HepG2 (cell line): Measurements from ENCODE around the gene AXIN2. TPM values are rescaled to one million over a fixed set of nuclear protein-coding genes. Genes with fewer than 3 reads are reported as not detected.

Experiments used
- ATAC-seq: fragments of 200-7000 bp; cut with Tn5 transposase; 3 replicates; pipeline ENCODE4 v1.9.1; 2020; ENCODE audit warnings: mild to moderate bottlenecking, moderate library complexity
- BruUV-seq: library from RNA; stranded (reverse); fragments of 400-500 nt; replicated peaks from 2 replicates; lab custom pipeline; 2021; lab: Mats Ljungman, UMichigan
- CTCF ChIA-PET: fragments of 300-600 bp; formaldehyde crosslinking; extraction: SDS; loops from one replicate; lab custom pipeline; 2021; ENCODE audit warnings: low total read pairs, inconsistent platforms, low intra/inter-chr PET ratio; lab: Yijun Ruan, JAX
- POLR2A ChIA-PET: fragments of 350-600 bp; sonication (Branson Sonifier 250); formaldehyde crosslinking; loops from one replicate; lab custom pipeline; 2020; ENCODE audit warnings: antibody characterized with exemption, inconsistent platforms; lab: Yijun Ruan, JAX
- DNase-seq: peaks from one replicate; pipeline ENCODE4 v3.0.0-alpha.2; 2015; ENCODE audit warnings: low spot score
- FAIRE-seq: peaks from 3 replicates; lab custom pipeline; 2011; peaks lifted over from hg19 to GRCh38; lab: Jason Lieb, UNC
- H2AFZ ChIP-seq: one replicate; pipeline ENCODE4 v1.6.1; 2011; ENCODE audit warnings: low read length, inconsistent platforms
- H3K27ac ChIP-seq: fragments of 300-600 bp; 3 replicates; pipeline ENCODE4 v1.8.0; 2011; ENCODE audit warnings: mixed run types, mild to moderate bottlenecking, mixed read lengths, low read length, inconsistent platforms; ENCODE audit not compliant: insufficient read depth; ENCODE audit errors: extremely low read length
- H3K27me3 ChIP-seq, 2 experiments: fragments of 200-600 bp in 1 of 2; 2 replicates in 1 of 2; 3 replicates in 1 of 2; pipeline versions ENCODE4 v1.6.0 to v1.8.0; 2011; ENCODE audit warnings: low read length in 2 of 2, mild to moderate bottlenecking in 2 of 2, moderate library complexity in 2 of 2, inconsistent platforms in 1 of 2; ENCODE audit not compliant: insufficient read depth in 2 of 2, control insufficient read depth in 1 of 2
- H3K36me3 ChIP-seq, 2 experiments: fragments of 200-600 bp in 1 of 2; replicated peaks in 1 of 2; 2 replicates in 1 of 2; 3 replicates in 1 of 2; pipeline versions ENCODE4 v1.5.1 to v1.8.0; 2011; ENCODE audit warnings: low read length in 2 of 2, inconsistent platforms in 1 of 2; ENCODE audit not compliant: insufficient read depth in 2 of 2, control insufficient read depth in 1 of 2
- H3K4me1 ChIP-seq: 2 replicates; pipeline ENCODE4 v1.5.1; 2012; ENCODE audit warnings: low read length, inconsistent platforms; ENCODE audit not compliant: insufficient read depth
- H3K4me2 ChIP-seq: 2 replicates; pipeline ENCODE4 v1.6.0; 2011; ENCODE audit warnings: low read depth, low read length, inconsistent platforms
- H3K4me3 ChIP-seq, 3 experiments: fragments of 200-600 bp in 1 of 3; sonication (generic), shearing (Covaris generic) in 1 of 3; replicated peaks in 1 of 3; 2 replicates each; pipeline ENCODE4 v1.5.1; 2011 to 2016; ENCODE audit warnings: low read length in 3 of 3, inconsistent platforms in 2 of 3, low read depth in 2 of 3, mild to moderate bottlenecking in 2 of 3, control low read depth in 1 of 3, mixed read lengths in 1 of 3; ENCODE audit not compliant: insufficient read depth in 1 of 3
- H3K79me2 ChIP-seq: one replicate; pipeline ENCODE4 v1.6.1; 2011; ENCODE audit warnings: low read length, inconsistent platforms; ENCODE audit not compliant: insufficient read depth
- H3K9ac ChIP-seq: 2 replicates; pipeline ENCODE4 v1.6.0; 2011; ENCODE audit warnings: mild to moderate bottlenecking, low read depth, low read length, inconsistent platforms; ENCODE audit not compliant: insufficient read depth
- H3K9me3 ChIP-seq: 2 replicates; pipeline ENCODE4 v1.5.1; 2012; ENCODE audit warnings: mild to moderate bottlenecking, low read length
- H4K20me1 ChIP-seq: 2 replicates; pipeline ENCODE4 v1.6.0; 2011; ENCODE audit warnings: inconsistent platforms, mild to moderate bottlenecking, low read length, moderate library complexity; ENCODE audit not compliant: insufficient read depth
- CREM ChIP-seq, 2 experiments: sonication (generic) in 1 of 2; formaldehyde crosslinking in 1 of 2; IDR thresholded peaks; 2 replicates each; pipeline versions ENCODE4 v1.4.0 to v1.6.1; 2016 to 2020; ENCODE audit warnings: antibody characterized with exemption in 1 of 2, mild to moderate bottlenecking in 1 of 2, missing genetic modification reagents in 1 of 2
- GATAD1 ChIP-seq: IDR thresholded peaks from 2 replicates; pipeline ENCODE4 v1.6.1; 2016; ENCODE audit warnings: missing genetic modification reagents, missing compliant biosample characterization
- MTF2 ChIP-seq: sonication (generic); formaldehyde crosslinking; IDR thresholded peaks from 2 replicates; pipeline ENCODE4 v1.5.0; 2020; ENCODE audit warnings: missing genetic modification reagents, borderline replicate concordance
- NFE2L2 ChIP-seq: fragments of 150-350 bp; IDR thresholded peaks from 2 replicates; pipeline ENCODE4 v1.6.1; 2014; ENCODE audit warnings: low read length
- NONO ChIP-seq, 2 experiments: fragments of 450-650 bp in 1 of 2; sonication (generic) in 1 of 2; formaldehyde crosslinking in 1 of 2; IDR thresholded peaks in 1 of 2; conservative IDR thresholded peaks in 1 of 2; 2 replicates each; pipeline versions ENCODE4 v1.6.1 to v1.8.0; 2017 to 2022; ENCODE audit warnings: mild to moderate bottlenecking in 1 of 2, missing genetic modification reagents in 1 of 2, moderate library complexity in 1 of 2
- POLR2AphosphoS2 ChIP-seq: IDR thresholded peaks from 2 replicates; pipeline ENCODE4 v1.6.1; 2011; ENCODE audit warnings: low read depth, low read length, improper control_type of control experiment
- RBAK ChIP-seq: sonication (generic); formaldehyde crosslinking; IDR thresholded peaks from 2 replicates; pipeline ENCODE4 v1.5.1; 2020; ENCODE audit warnings: mild to moderate bottlenecking, missing genetic modification reagents
- TAF1 ChIP-seq: sonication (generic); formaldehyde crosslinking; IDR thresholded peaks from 2 replicates; pipeline ENCODE4 v1.4.0; 2020; ENCODE audit warnings: missing genetic modification reagents
- YEATS4 ChIP-seq: sonication (generic); formaldehyde crosslinking; IDR thresholded peaks from 2 replicates; pipeline ENCODE4 v1.4.0; 2020; ENCODE audit warnings: missing genetic modification reagents, borderline replicate concordance
- ZNF17 ChIP-seq: sonication (generic); formaldehyde crosslinking; IDR thresholded peaks from 2 replicates; pipeline ENCODE4 v1.5.0; 2020; ENCODE audit warnings: mild to moderate bottlenecking, missing genetic modification reagents
- ZNF235 ChIP-seq: sonication (generic); formaldehyde crosslinking; IDR thresholded peaks from 2 replicates; pipeline ENCODE4 v1.8.1; 2023; ENCODE audit warnings: mild to moderate bottlenecking, missing genetic modification reagents, borderline replicate concordance
- ZSCAN21 ChIP-seq: sonication (generic); formaldehyde crosslinking; IDR thresholded peaks from 2 replicates; pipeline ENCODE4 v1.8.0; 2022; ENCODE audit warnings: mild to moderate bottlenecking, missing genetic modification reagents, moderate library complexity, borderline replicate concordance
- ZSCAN25 ChIP-seq: sonication (generic); formaldehyde crosslinking; IDR thresholded peaks from 2 replicates; pipeline ENCODE4 v1.8.0; 2022; ENCODE audit warnings: mild to moderate bottlenecking, missing genetic modification reagents
- WGBS: methylation state at CpG from one replicate; pipeline ENCODE4 v1.1.6; 2017; ENCODE audit warnings: low lambda C conversion rate; 5-methylcytosine and 5-hydroxymethylcytosine counted together
- in situ Hi-C: cut with HindIII; loops from 2 replicates; pipeline ENCODE4 v1.10.0; 2017; ENCODE audit warnings: low pct_unique_long_range_greater_than_20kb; ENCODE audit not compliant: extremely low pct_ligation_motif_present
- intact Hi-C: fragments of 100-400 bp; cut with micrococcal nuclease; formaldehyde crosslinking; loops from one replicate; pipeline ENCODE4 v1.10.0; 2022; ENCODE audit not compliant: unreplicated experiment
- polyA plus RNA-seq, 8 experiments: library from polyadenylated mRNA; depleted of rRNA in 3 of 8; stranded (reverse) in 7 of 8; unstranded in 1 of 8; fragments of >200 nt; fragmentation: Illumina TruSeq in 4 of 8; extraction: Trizol in 4 of 8; gene quantifications; 2 replicates each; pipeline versions ENCODE4 v1.2.1 to v1.2.3, GENCODE V29; 2011 to 2016; ENCODE audit warnings: low read depth in 4 of 8, missing spikeins in 1 of 8, mixed read lengths in 1 of 8; ENCODE audit not compliant: insufficient read depth in 1 of 8
- total RNA-seq, 5 experiments: library from RNA; depleted of rRNA; stranded (reverse); fragments of >200 nt; fragmentation: Illumina TruSeq; extraction: Trizol; gene quantifications; 2 replicates each; pipeline ENCODE4 v1.2.3, GENCODE V29; 2016; ENCODE audit warnings: low read depth in 1 of 5
- TF ChIP-seq, protein P1 (sequence below): sonication (generic); formaldehyde crosslinking; conservative IDR thresholded peaks from 2 replicates; pipeline ENCODE4 v1.8.0; 2022; ENCODE audit warnings: low read depth, missing genetic modification reagents
- TF ChIP-seq, protein P2 (sequence below): IDR thresholded peaks from 2 replicates; pipeline ENCODE4 v1.6.1; 2016; ENCODE audit warnings: low read depth, control low read depth
- TF ChIP-seq, protein P3 (sequence below): sonication (generic); formaldehyde crosslinking; conservative IDR thresholded peaks from 2 replicates; pipeline ENCODE4 v1.5.0; 2020; ENCODE audit warnings: missing genetic modification reagents

AXIN2 gene
- total and polyA plus RNA-seq, 2 of the 13 experiments (the other 11 are each of a cell fraction or from before 2014, with no cell fraction given): 58.6 to 63.4 TPM

DNA sequence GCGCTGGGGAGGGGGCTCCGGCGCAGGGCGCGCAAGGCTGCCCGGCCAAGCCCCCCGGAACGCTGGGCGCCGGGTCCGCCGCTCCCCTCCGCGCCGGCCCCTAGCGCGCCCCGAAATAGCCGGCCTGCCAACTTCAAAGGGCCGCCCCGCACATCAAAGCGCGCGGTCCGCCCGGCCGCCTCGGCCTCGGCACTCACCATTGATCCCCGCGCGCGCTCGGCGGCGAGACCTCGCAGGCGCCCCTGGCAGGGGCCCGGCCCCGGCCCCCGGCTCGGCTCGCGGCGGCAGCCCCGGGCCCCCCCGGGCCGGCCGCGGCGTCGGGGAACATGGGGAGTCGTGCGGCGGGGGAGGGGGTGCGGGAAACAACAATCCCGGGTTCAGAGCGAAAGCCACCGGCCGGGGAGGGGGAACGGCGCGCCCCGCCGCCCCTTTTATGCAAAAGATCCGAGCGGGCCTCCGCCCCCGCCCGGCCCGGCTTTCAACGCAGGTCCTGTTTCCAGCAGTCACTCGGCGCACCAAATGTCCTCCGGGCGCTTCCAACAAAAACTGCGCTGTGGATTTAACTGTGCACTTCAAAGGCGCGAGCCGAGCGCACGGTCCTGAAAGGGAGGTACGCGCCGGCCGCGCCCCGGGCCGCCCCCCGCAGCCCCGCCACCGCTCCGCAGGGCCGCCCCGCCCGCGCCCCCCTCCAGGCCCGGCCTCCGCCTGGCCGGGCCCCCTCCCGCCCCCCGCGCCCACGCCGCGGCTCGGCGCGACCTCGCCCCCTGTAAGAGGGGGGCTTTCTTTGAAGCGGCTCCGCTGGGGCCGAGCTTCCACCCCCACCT, 608 bp downstream of the AXIN2 start:
- no peak overlapping the region; the same call in 1 of the 2 replicates for H3K9ac ChIP-seq
- H3K4me1 ChIP-seq: peaks cover 42% of the 10 kb centered on the region
- H3K36me3 ChIP-seq: peaks cover 11% of the 10 kb centered on the region in 2 experiments
- peak; percentile 96 for DNase-seq
- TSS peak; percentile 83 for BruUV-seq
- ChIA-PET CTCF (no interaction called here), POLR2A (interaction anchor here (0.9 to 2.1 kb wide), 4 partner anchors 27 to 190 kb away, joined by 3 to 14 read pairs (median 6); no protein-coding TSS in a partner anchor)
- peak; percentile 3 for ATAC-seq
- peak overlapping the region; percentile 47; the same call in 1 of the 2 replicates for H3K4me2 ChIP-seq
- no peaks in the 10 kb centered on the region; the same call in none of the 2 replicates for H4K20me1 ChIP-seq
- intact Hi-C loops (loop anchor here (1.0 to 5.0 kb wide), 4 partner anchors 66 to 190 kb away; no protein-coding TSS in a partner anchor), in situ Hi-C loops (loop anchor here (5.0 kb wide), 1 partner anchor 66 kb away; no protein-coding TSS in a partner anchor)
- no peaks in the 10 kb centered on the region; a peak in 1 of 5 replicates for H3K27me3 ChIP-seq
- WGBS: 1% methylated on average over 35 of the region's 113 CpGs
- peak; percentile 37 for FAIRE-seq
- no peaks in the 10 kb centered on the region for H3K9me3 ChIP-seq
- no peak overlapping the region for H2AFZ ChIP-seq
- H3K27ac ChIP-seq: peak overlapping the region; percentile 96
- H3K79me2 ChIP-seq: no peaks in the 10 kb centered on the region
- peak overlapping the region in 1 of 3 experiments; percentile 43; a peak in 2 of 6 replicates for H3K4me3 ChIP-seq
- TF ChIP-seq YEATS4 (CRISPR knock-in tag): peak; percentile 56; the same call in 1 of the 2 replicates
- no peak for TF ChIP-seq GATAD1 (CRISPR knock-in tag)
- TF ChIP-seq ZSCAN21 (CRISPR knock-in tag): 0 out of 2 replicates have a peak, but pooled peaks have one; percentile 15
- TF ChIP-seq ZSCAN25 (CRISPR knock-in tag): no peak
- TF ChIP-seq NFE2L2: no peak
- TF ChIP-seq ZNF235 (CRISPR knock-in tag): no peak
- TF ChIP-seq CREM (IDR thresholded peaks at IDR 0.05): peak; percentile 52; the same call in 1 of the 2 replicates
- no peak for TF ChIP-seq CREM (CRISPR knock-in tag; IDR thresholded peaks at IDR 0.05)
- TF ChIP-seq POLR2AphosphoS2: no peak
- TF ChIP-seq RBAK (CRISPR knock-in tag): no peak
- no peak for TF ChIP-seq ZNF17 (CRISPR knock-in tag)
- TF ChIP-seq, protein P1, sequence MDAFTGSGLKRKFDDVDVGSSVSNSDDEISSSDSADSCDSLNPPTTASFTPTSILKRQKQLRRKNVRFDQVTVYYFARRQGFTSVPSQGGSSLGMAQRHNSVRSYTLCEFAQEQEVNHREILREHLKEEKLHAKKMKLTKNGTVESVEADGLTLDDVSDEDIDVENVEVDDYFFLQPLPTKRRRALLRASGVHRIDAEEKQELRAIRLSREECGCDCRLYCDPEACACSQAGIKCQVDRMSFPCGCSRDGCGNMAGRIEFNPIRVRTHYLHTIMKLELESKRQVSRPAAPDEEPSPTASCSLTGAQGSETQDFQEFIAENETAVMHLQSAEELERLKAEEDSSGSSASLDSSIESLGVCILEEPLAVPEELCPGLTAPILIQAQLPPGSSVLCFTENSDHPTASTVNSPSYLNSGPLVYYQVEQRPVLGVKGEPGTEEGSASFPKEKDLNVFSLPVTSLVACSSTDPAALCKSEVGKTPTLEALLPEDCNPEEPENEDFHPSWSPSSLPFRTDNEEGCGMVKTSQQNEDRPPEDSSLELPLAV (CRISPR knock-in tag): peak; percentile 49; the same call in 1 of the 2 replicates
- TF ChIP-seq, protein P2, sequence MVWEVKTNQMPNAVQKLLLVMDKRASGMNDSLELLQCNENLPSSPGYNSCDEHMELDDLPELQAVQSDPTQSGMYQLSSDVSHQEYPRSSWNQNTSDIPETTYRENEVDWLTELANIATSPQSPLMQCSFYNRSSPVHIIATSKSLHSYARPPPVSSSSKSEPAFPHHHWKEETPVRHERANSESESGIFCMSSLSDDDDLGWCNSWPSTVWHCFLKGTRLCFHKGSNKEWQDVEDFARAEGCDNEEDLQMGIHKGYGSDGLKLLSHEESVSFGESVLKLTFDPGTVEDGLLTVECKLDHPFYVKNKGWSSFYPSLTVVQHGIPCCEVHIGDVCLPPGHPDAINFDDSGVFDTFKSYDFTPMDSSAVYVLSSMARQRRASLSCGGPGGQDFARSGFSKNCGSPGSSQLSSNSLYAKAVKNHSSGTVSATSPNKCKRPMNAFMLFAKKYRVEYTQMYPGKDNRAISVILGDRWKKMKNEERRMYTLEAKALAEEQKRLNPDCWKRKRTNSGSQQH (CRISPR knock-in tag): no peak
- TF ChIP-seq, protein P3, sequence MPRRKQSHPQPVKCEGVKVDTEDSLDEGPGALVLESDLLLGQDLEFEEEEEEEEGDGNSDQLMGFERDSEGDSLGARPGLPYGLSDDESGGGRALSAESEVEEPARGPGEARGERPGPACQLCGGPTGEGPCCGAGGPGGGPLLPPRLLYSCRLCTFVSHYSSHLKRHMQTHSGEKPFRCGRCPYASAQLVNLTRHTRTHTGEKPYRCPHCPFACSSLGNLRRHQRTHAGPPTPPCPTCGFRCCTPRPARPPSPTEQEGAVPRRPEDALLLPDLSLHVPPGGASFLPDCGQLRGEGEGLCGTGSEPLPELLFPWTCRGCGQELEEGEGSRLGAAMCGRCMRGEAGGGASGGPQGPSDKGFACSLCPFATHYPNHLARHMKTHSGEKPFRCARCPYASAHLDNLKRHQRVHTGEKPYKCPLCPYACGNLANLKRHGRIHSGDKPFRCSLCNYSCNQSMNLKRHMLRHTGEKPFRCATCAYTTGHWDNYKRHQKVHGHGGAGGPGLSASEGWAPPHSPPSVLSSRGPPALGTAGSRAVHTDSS: no peak
- no peak for TF ChIP-seq MTF2 (CRISPR knock-in tag)
- TF ChIP-seq NONO (IDR thresholded peaks at IDR 0.05): no peak
- 0 out of 2 replicates have a peak, but pooled peaks have one; percentile 9 for TF ChIP-seq NONO (CRISPR knock-in tag; conservative IDR thresholded peaks at IDR 0.05)
- peak; percentile 75 for TF ChIP-seq TAF1 (CRISPR knock-in tag)
